K562 (cell line): Measurements from ENCODE around the gene MTHFR. TPM values are rescaled to one million over a fixed set of nuclear protein-coding genes. Genes with fewer than 3 reads are reported as not detected.
A peak's percentile ranks its signal among the peaks of the same experiment; 100 is the strongest.

ENCODE experiments used
- ATF3 ChIP-seq, 2 experiments: fragments of 450-650 bp in 1 of 2; sonication (generic) in 1 of 2; formaldehyde crosslinking in 1 of 2; IDR thresholded peaks in 1 of 2; conservative IDR thresholded peaks in 1 of 2; 2 replicates each; pipeline versions ENCODE4 v1.6.1 to v1.8.1; 2016 to 2023; ENCODE audit warnings: mild to moderate bottlenecking in 2 of 2, moderate library complexity in 2 of 2, inconsistent platforms in 1 of 2, missing genetic modification reagents in 1 of 2
- ATF7 ChIP-seq: fragments of 450-650 bp; IDR thresholded peaks from 2 replicates; pipeline ENCODE4 v1.7.1; 2014; ENCODE audit warnings: mild to moderate bottlenecking, moderate library complexity
- BCLAF1 ChIP-seq, 2 experiments: fragments of 450-650 bp in 1 of 2; IDR thresholded peaks; 2 replicates each; pipeline ENCODE4 v1.6.1; 2011 to 2017; ENCODE audit warnings: low read depth in 2 of 2, antibody characterized with exemption in 1 of 2, borderline replicate concordance in 1 of 2, low read length in 1 of 2, mild to moderate bottlenecking in 1 of 2, mixed read lengths in 1 of 2; ENCODE audit not compliant: control insufficient read depth in 1 of 2
- CREB5 ChIP-seq: fragments of 250-450 bp; sonication (Bioruptor Pico); IDR thresholded peaks from 2 replicates; pipeline ENCODE4 v1.5.0; 2020; ENCODE audit warnings: mild to moderate bottlenecking
- CREM ChIP-seq: IDR thresholded peaks from 2 replicates; pipeline ENCODE4 v1.6.1; 2014; ENCODE audit warnings: antibody characterized with exemption, low read depth
- CXXC5 ChIP-seq: fragments of 250-450 bp; sonication (Bioruptor Pico); IDR thresholded peaks from 2 replicates; pipeline ENCODE4 v1.8.0; 2022; ENCODE audit warnings: inconsistent platforms, mild to moderate bottlenecking, moderate library complexity
- DDX20 ChIP-seq: fragments of 450-650 bp; IDR thresholded peaks from 2 replicates; pipeline ENCODE4 v1.6.1; 2016; ENCODE audit warnings: missing genetic modification characterization, low read depth, mild to moderate bottlenecking, missing compliant biosample characterization, moderate library complexity
- HCFC1 ChIP-seq: IDR thresholded peaks from 2 replicates; pipeline ENCODE4 v1.6.1; 2012; ENCODE audit warnings: low read depth, low read length, improper control_type of control experiment
- HNRNPL ChIP-seq: fragments of 200-400 bp; formaldehyde crosslinking; IDR thresholded peaks from 2 replicates; pipeline ENCODE4 v1.6.1; 2017; ENCODE audit warnings: low read depth, mild to moderate bottlenecking, low read length
- ID3 ChIP-seq, 2 experiments: fragments of 250-450 bp in 1 of 2; fragments of 450-650 bp in 1 of 2; sonication (Bioruptor Pico) in 1 of 2; IDR thresholded peaks; 2 replicates each; pipeline versions ENCODE4 v1.6.1 to v1.8.0; 2016 to 2021; ENCODE audit warnings: mild to moderate bottlenecking in 2 of 2, moderate library complexity in 2 of 2, missing compliant biosample characterization in 1 of 2, missing genetic modification characterization in 1 of 2
- JUN ChIP-seq, 2 experiments: sonication (generic) in 1 of 2; formaldehyde crosslinking in 1 of 2; IDR thresholded peaks; 2 replicates each; pipeline versions ENCODE4 v1.6.1 to v1.8.0; 2012 to 2022; ENCODE audit warnings: borderline replicate concordance in 2 of 2, mild to moderate bottlenecking in 2 of 2, improper control_type of control experiment in 1 of 2, low read depth in 1 of 2, low read length in 1 of 2, missing genetic modification reagents in 1 of 2
- KDM2B ChIP-seq: fragments of 250-450 bp; sonication (Bioruptor Pico); IDR thresholded peaks from 2 replicates; pipeline ENCODE4 v1.8.0; 2021; ENCODE audit warnings: mild to moderate bottlenecking, moderate library complexity
- MYBL2 ChIP-seq, 2 experiments: fragments of 450-650 bp in 1 of 2; sonication (generic) in 1 of 2; formaldehyde crosslinking in 1 of 2; IDR thresholded peaks; 2 replicates each; pipeline versions ENCODE4 v1.6.1 to v1.8.1; 2017 to 2022; ENCODE audit warnings: borderline replicate concordance in 1 of 2, inconsistent platforms in 1 of 2, low read depth in 1 of 2, mild to moderate bottlenecking in 1 of 2, missing genetic modification reagents in 1 of 2, moderate library complexity in 1 of 2
- NR2F6 ChIP-seq: fragments of 450-650 bp; formaldehyde crosslinking; IDR thresholded peaks from 2 replicates; pipeline ENCODE4 v1.4.0; 2020; ENCODE audit warnings: mild to moderate bottlenecking
- PHB ChIP-seq: fragments of 250-450 bp; sonication (Bioruptor Pico); IDR thresholded peaks from 2 replicates; pipeline ENCODE4 v1.5.0; 2021
- SMARCA5 ChIP-seq: fragments of 450-650 bp; IDR thresholded peaks from 2 replicates; pipeline ENCODE4 v1.6.1; 2016
- TAL1 ChIP-seq: fragments of 450-650 bp; IDR thresholded peaks from 2 replicates; pipeline ENCODE4 v1.6.1; 2016; ENCODE audit warnings: mild to moderate bottlenecking
- ZNF324 ChIP-seq: fragments of 250-450 bp; sonication (Bioruptor Pico); IDR thresholded peaks from 2 replicates; pipeline ENCODE4 v1.4.0; 2020; ENCODE audit warnings: mild to moderate bottlenecking
- ZNF668 ChIP-seq: fragments of 250-450 bp; sonication (Bioruptor Pico); IDR thresholded peaks from 2 replicates; pipeline ENCODE4 v1.8.0; 2022; ENCODE audit warnings: mild to moderate bottlenecking, inconsistent platforms
- ZNF695 ChIP-seq: fragments of 450-650 bp; formaldehyde crosslinking; IDR thresholded peaks from 2 replicates; pipeline ENCODE4 v1.4.0; 2020; ENCODE audit warnings: mild to moderate bottlenecking, moderate library complexity
- polyA plus RNA-seq, 8 experiments: library from polyadenylated mRNA; depleted of rRNA in 4 of 8; stranded (reverse) in 5 of 8; unstranded in 3 of 8; fragments of >200 nt; fragmentation: Nextera tagmentation in 2 of 8; fragmentation: Illumina TruSeq in 1 of 8; extraction: Ambion mirVana in 2 of 8; extraction: Trizol in 1 of 8; gene quantifications; 2 replicates each; pipeline versions ENCODE4 v1.2.1 to v1.2.3, GENCODE V29; 2011 to 2014; ENCODE audit warnings: inconsistent platforms in 1 of 8, missing spikeins in 1 of 8
- total RNA-seq, 7 experiments: library from RNA; depleted of rRNA in 6 of 7; stranded (reverse); fragments of >200 nt in 6 of 7; fragmentation: Illumina TruSeq in 2 of 7; extraction: Trizol in 2 of 7; gene quantifications; 2 replicates each; pipeline versions ENCODE4 v1.2.1 to v1.2.3, GENCODE V29; 2011 to 2021; ENCODE audit warnings: low replicate concordance in 1 of 7

MTHFR gene
- total and polyA plus RNA-seq, 9 of the 15 experiments (the other 6 are each of a cell fraction or from before 2014, with no cell fraction given): 5.0 to 104 (median 62.6) TPM

- TF ChIP-seq ZNF324 (CRISPR knock-in tag) (no peak), ID3 (CRISPR knock-in tag; IDR thresholded peaks at IDR 0.05) (peak; percentile 9; the same call in 1 of the 2 replicates), ID3 (tag; IDR thresholded peaks at IDR 0.05) (peak; percentile 94), HNRNPL (no peak), HCFC1 (peak; percentile 33; the same call in 1 of the 2 replicates), MYBL2 (IDR thresholded peaks at IDR 0.05; ENCODE audit: low read depth) (no peak), MYBL2 (CRISPR knock-in tag; IDR thresholded peaks at IDR 0.05; ENCODE audit: borderline replicate concordance) (no peak), BCLAF1 (IDR thresholded peaks at IDR 0.05; ENCODE audit: borderline replicate concordance in 1 of 2, control insufficient read depth in 1 of 2, low read depth in 2 of 2, low read length in 1 of 2) (0 out of 4 replicates have a peak, but pooled peaks of 1 of the 2 experiments have one; percentile 17), SMARCA5 (peak; percentile 51; the same call in 1 of the 2 replicates), ATF3 (IDR thresholded peaks at IDR 0.05) (no peak), ATF3 (CRISPR knock-in tag; conservative IDR thresholded peaks at IDR 0.05) (peak; percentile 61; the same call in 1 of the 2 replicates), JUN (IDR thresholded peaks at IDR 0.05; ENCODE audit: borderline replicate concordance, low read depth, low read length) (peak; percentile 76; the same call in 1 of the 2 replicates), JUN (CRISPR knock-in tag; IDR thresholded peaks at IDR 0.05; ENCODE audit: borderline replicate concordance) (no peak), TAL1 (peak; percentile 95), CREM (peak; percentile 77), ATF7 (peak; percentile 80), NR2F6 (CRISPR knock-in tag) (no peak), PHB (no peak), CXXC5 (CRISPR knock-in tag) (peak; percentile 84), CREB5 (CRISPR knock-in tag) (peak; percentile 70; the same call in 1 of the 2 replicates), ZNF695 (CRISPR knock-in tag) (0 out of 2 replicates have a peak, but pooled peaks have one; percentile 37), KDM2B (0 out of 2 replicates have a peak, but pooled peaks have one; percentile 79), ZNF668 (peak; percentile 88), DDX20 (tag) (peak; percentile 80; the same call in 1 of the 2 replicates)
These were observed 8.1 kb downstream of the MTHFR start (continued) for GRCh38 chr1:11797525-11798216.
